HepG2 (cell line): ENCODE data around the gene C1QB. TPM values are rescaled to one million over a fixed set of nuclear protein-coding genes. Genes with fewer than 3 reads are reported as not detected.

Experiments used
- HES4 ChIP-seq: sonication (generic); formaldehyde crosslinking; IDR thresholded peaks from 2 replicates; pipeline ENCODE4 v1.9.0; 2021; ENCODE audit warnings: mild to moderate bottlenecking, missing genetic modification reagents, borderline replicate concordance
- NR2F2 ChIP-seq: IDR thresholded peaks from 2 replicates; pipeline ENCODE4 v1.6.1; 2012; ENCODE audit warnings: low read depth, inconsistent platforms, borderline replicate concordance
- ZHX2 ChIP-seq, 2 experiments: sonication (generic) in 1 of 2; formaldehyde crosslinking in 1 of 2; IDR thresholded peaks; 2 replicates each; pipeline versions ENCODE4 v1.6.1 to v1.9.0; 2014 to 2022; ENCODE audit warnings: antibody characterized with exemption in 1 of 2, borderline replicate concordance in 1 of 2, inconsistent platforms in 1 of 2, low read depth in 1 of 2, missing genetic modification reagents in 1 of 2
- ZNF20 ChIP-seq: sonication (generic); formaldehyde crosslinking; IDR thresholded peaks from 2 replicates; pipeline ENCODE4 v1.4.0; 2020; ENCODE audit warnings: mild to moderate bottlenecking, moderate library complexity, missing genetic modification reagents
- ZNF674 ChIP-seq: sonication (generic); formaldehyde crosslinking; IDR thresholded peaks from 2 replicates; pipeline ENCODE4 v1.5.0; 2020; ENCODE audit warnings: low read depth, mild to moderate bottlenecking, missing genetic modification reagents
- ZNF773 ChIP-seq: sonication (generic); formaldehyde crosslinking; IDR thresholded peaks from 2 replicates; pipeline ENCODE4 v1.4.0; 2020; ENCODE audit warnings: missing genetic modification reagents, borderline replicate concordance
- polyA plus RNA-seq, 8 experiments: library from polyadenylated mRNA; depleted of rRNA in 3 of 8; stranded (reverse) in 7 of 8; unstranded in 1 of 8; fragments of >200 nt; fragmentation: Illumina TruSeq in 4 of 8; extraction: Trizol in 4 of 8; gene quantifications; 2 replicates each; pipeline versions ENCODE4 v1.2.1 to v1.2.3, GENCODE V29; 2011 to 2016; ENCODE audit warnings: low read depth in 4 of 8, missing spikeins in 1 of 8, mixed read lengths in 1 of 8; ENCODE audit not compliant: insufficient read depth in 1 of 8
- total RNA-seq, 5 experiments: library from RNA; depleted of rRNA; stranded (reverse); fragments of >200 nt; fragmentation: Illumina TruSeq; extraction: Trizol; gene quantifications; 2 replicates each; pipeline ENCODE4 v1.2.3, GENCODE V29; 2016; ENCODE audit warnings: low read depth in 1 of 5

Gene C1QB
- total and polyA plus RNA-seq, 2 of the 13 experiments (the other 11 are each of a cell fraction or from before 2014, with no cell fraction given): not detected

GRCh38 chr1:22612671-22613571 is 40.1 kb upstream of the C1QB start (continued):
- TF ChIP-seq ZHX2 (IDR thresholded peaks at IDR 0.05; ENCODE audit: low read depth) (no peak), ZHX2 (CRISPR knock-in tag; IDR thresholded peaks at IDR 0.05; ENCODE audit: borderline replicate concordance) (no peak), ZNF20 (CRISPR knock-in tag) (no peak), ZNF773 (CRISPR knock-in tag) (no peak), ZNF674 (no peak), NR2F2 (no peak), HES4 (CRISPR knock-in tag) (no peak)
